K562 (cell line): Measurements from ENCODE around the gene EPHA2. TPM values are rescaled to one million over a fixed set of nuclear protein-coding genes. Genes with fewer than 3 reads are reported as not detected.

Experiments
- C11orf30 ChIP-seq: fragments of 450-650 bp; IDR thresholded peaks from 2 replicates; pipeline ENCODE4 v1.6.1; 2016; ENCODE audit warnings: low read depth, mild to moderate bottlenecking
- CEBPG ChIP-seq, 3 experiments: fragments of 200-800 bp in 1 of 3; sonication (Bioruptor generic) in 1 of 3; sonication (generic) in 1 of 3; formaldehyde crosslinking in 1 of 3; IDR thresholded peaks in 2 of 3; conservative IDR thresholded peaks in 1 of 3; 2 replicates each; pipeline versions ENCODE4 v1.6.1 to v1.8.0; 2016 to 2022; ENCODE audit warnings: missing compliant biosample characterization in 2 of 3, missing genetic modification characterization in 2 of 3, mild to moderate bottlenecking in 1 of 3, missing genetic modification reagents in 1 of 3
- CREBBP ChIP-seq: IDR thresholded peaks from one replicate; pipeline ENCODE4 v1.6.1; 2012; ENCODE audit warnings: low read depth, mild to moderate bottlenecking, control low read depth, inconsistent platforms, low read length
- GATAD2A ChIP-seq: fragments of 450-650 bp; IDR thresholded peaks from 2 replicates; pipeline ENCODE4 v1.6.1; 2017
- GTF2E2 ChIP-seq: fragments of 200-800 bp; sonication (Bioruptor generic); IDR thresholded peaks from 2 replicates; pipeline ENCODE4 v1.6.1; 2016; ENCODE audit warnings: missing genetic modification characterization, missing compliant biosample characterization
- HDGF ChIP-seq: fragments of 450-650 bp; IDR thresholded peaks from 2 replicates; pipeline ENCODE4 v1.6.1; 2016
- MAFG ChIP-seq: fragments of 450-650 bp; conservative IDR thresholded peaks from 2 replicates; pipeline ENCODE4 v1.6.1; 2016; ENCODE audit warnings: missing genetic modification characterization, missing compliant biosample characterization
- NELFE ChIP-seq: IDR thresholded peaks from 2 replicates; pipeline ENCODE4 v1.6.1; 2011; ENCODE audit warnings: mild to moderate bottlenecking; ENCODE audit not compliant: insufficient read depth, insufficient read length
- NFE2 ChIP-seq: IDR thresholded peaks from 2 replicates; pipeline ENCODE4 v1.6.1; 2014; ENCODE audit warnings: antibody characterized with exemption, low read depth
- NR2F6 ChIP-seq: fragments of 450-650 bp; formaldehyde crosslinking; IDR thresholded peaks from 2 replicates; pipeline ENCODE4 v1.4.0; 2020; ENCODE audit warnings: mild to moderate bottlenecking
- NRF1 ChIP-seq, 2 experiments: fragments of 450-650 bp; IDR thresholded peaks in 1 of 2; conservative IDR thresholded peaks in 1 of 2; 2 replicates each; pipeline ENCODE4 v1.6.1; 2014; ENCODE audit warnings: mild to moderate bottlenecking in 2 of 2
- PCBP1 ChIP-seq: fragments of 200-400 bp; formaldehyde crosslinking; IDR thresholded peaks from 2 replicates; pipeline ENCODE4 v1.6.1; 2018; ENCODE audit warnings: mild to moderate bottlenecking, low read depth, low read length; ENCODE audit not compliant: poor library complexity, severe bottlenecking
- PHF20 ChIP-seq: fragments of 450-650 bp; IDR thresholded peaks from 2 replicates; pipeline ENCODE4 v1.6.1; 2018; ENCODE audit not compliant: partially characterized antibody
- PTRF ChIP-seq: fragments of 450-650 bp; IDR thresholded peaks from 2 replicates; pipeline ENCODE4 v1.6.1; 2016; ENCODE audit warnings: mild to moderate bottlenecking, missing genetic modification characterization, missing compliant biosample characterization
- RBM25 ChIP-seq: fragments of 200-400 bp; formaldehyde crosslinking; IDR thresholded peaks from 2 replicates; pipeline ENCODE4 v1.6.1; 2018; ENCODE audit warnings: low read length, low read depth, moderate library complexity; ENCODE audit not compliant: severe bottlenecking
- REST ChIP-seq, 2 experiments: fragments of 450-650 bp; formaldehyde crosslinking in 1 of 2; IDR thresholded peaks; 2 replicates each; pipeline versions ENCODE4 v1.4.0 to v1.6.1; 2014 to 2020; ENCODE audit warnings: mild to moderate bottlenecking in 2 of 2, borderline replicate concordance in 1 of 2, low read depth in 1 of 2
- SUPT5H ChIP-seq: fragments of 450-650 bp; IDR thresholded peaks from 2 replicates; pipeline ENCODE4 v1.6.1; 2016
- TCF3 ChIP-seq: sonication (generic); formaldehyde crosslinking; IDR thresholded peaks from 2 replicates; pipeline ENCODE4 v1.4.0; 2020; ENCODE audit warnings: mild to moderate bottlenecking, missing genetic modification reagents
- ZNF263 ChIP-seq: sonication (generic); formaldehyde crosslinking; IDR thresholded peaks from 2 replicates; pipeline ENCODE4 v1.8.0; 2022; ENCODE audit warnings: mild to moderate bottlenecking, missing genetic modification reagents, borderline replicate concordance
- ZNF324 ChIP-seq: fragments of 250-450 bp; sonication (Bioruptor Pico); IDR thresholded peaks from 2 replicates; pipeline ENCODE4 v1.4.0; 2020; ENCODE audit warnings: mild to moderate bottlenecking
- ZNF79 ChIP-seq: fragments of 250-450 bp; sonication (Bioruptor Pico); IDR thresholded peaks from 2 replicates; pipeline ENCODE4 v1.4.0; 2020; ENCODE audit warnings: low read depth, mild to moderate bottlenecking, moderate library complexity
- polyA plus RNA-seq, 8 experiments: library from polyadenylated mRNA; depleted of rRNA in 4 of 8; stranded (reverse) in 5 of 8; unstranded in 3 of 8; fragments of >200 nt; fragmentation: Nextera tagmentation in 2 of 8; fragmentation: Illumina TruSeq in 1 of 8; extraction: Ambion mirVana in 2 of 8; extraction: Trizol in 1 of 8; gene quantifications; 2 replicates each; pipeline versions ENCODE4 v1.2.1 to v1.2.3, GENCODE V29; 2011 to 2014; ENCODE audit warnings: inconsistent platforms in 1 of 8, missing spikeins in 1 of 8
- total RNA-seq, 7 experiments: library from RNA; depleted of rRNA in 6 of 7; stranded (reverse); fragments of >200 nt in 6 of 7; fragmentation: Illumina TruSeq in 2 of 7; extraction: Trizol in 2 of 7; gene quantifications; 2 replicates each; pipeline versions ENCODE4 v1.2.1 to v1.2.3, GENCODE V29; 2011 to 2021; ENCODE audit warnings: low replicate concordance in 1 of 7
- TF ChIP-seq, protein P1 (sequence below), 2 experiments: fragments of 450-650 bp; IDR thresholded peaks; 2 replicates each; pipeline ENCODE4 v1.6.1; 2016

The EPHA2 gene
- total and polyA plus RNA-seq, 9 of the 15 experiments (the other 6 are each of a cell fraction or from before 2014, with no cell fraction given) = 0.04 to 0.40 (median 0.07) TPM; not detected in 4

- TF ChIP-seq REST (IDR thresholded peaks at IDR 0.05; ENCODE audit: borderline replicate concordance) = no peak
- TF ChIP-seq REST (CRISPR knock-in tag; IDR thresholded peaks at IDR 0.05; ENCODE audit: low read depth) = no peak
- no peak for TF ChIP-seq NR2F6 (CRISPR knock-in tag)
- TF ChIP-seq GATAD2A = no peak
- TF ChIP-seq, protein P1, sequence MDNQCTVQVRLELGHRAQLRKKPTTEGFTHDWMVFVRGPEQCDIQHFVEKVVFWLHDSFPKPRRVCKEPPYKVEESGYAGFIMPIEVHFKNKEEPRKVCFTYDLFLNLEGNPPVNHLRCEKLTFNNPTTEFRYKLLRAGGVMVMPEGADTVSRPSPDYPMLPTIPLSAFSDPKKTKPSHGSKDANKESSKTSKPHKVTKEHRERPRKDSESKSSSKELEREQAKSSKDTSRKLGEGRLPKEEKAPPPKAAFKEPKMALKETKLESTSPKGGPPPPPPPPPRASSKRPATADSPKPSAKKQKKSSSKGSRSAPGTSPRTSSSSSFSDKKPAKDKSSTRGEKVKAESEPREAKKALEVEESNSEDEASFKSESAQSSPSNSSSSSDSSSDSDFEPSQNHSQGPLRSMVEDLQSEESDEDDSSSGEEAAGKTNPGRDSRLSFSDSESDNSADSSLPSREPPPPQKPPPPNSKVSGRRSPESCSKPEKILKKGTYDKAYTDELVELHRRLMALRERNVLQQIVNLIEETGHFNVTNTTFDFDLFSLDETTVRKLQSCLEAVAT (IDR thresholded peaks at IDR 0.05) = 0 out of 4 replicates have a peak, but pooled peaks of 1 of the 2 experiments have one; percentile 55
- no peak for TF ChIP-seq RBM25
- TF ChIP-seq NFE2 = peak; percentile 3; the same call in 1 of the 2 replicates
- no peak for TF ChIP-seq CREBBP
- no peak for TF ChIP-seq ZNF79 (CRISPR knock-in tag)
- no peak for TF ChIP-seq NRF1 (conservative IDR thresholded peaks at IDR 0.05 in 1 of 2, IDR thresholded peaks at IDR 0.05 in 1 of 2)
- TF ChIP-seq PTRF (tag) = no peak
- no peak for TF ChIP-seq ZNF263 (CRISPR knock-in tag)
- peak; percentile 88 for TF ChIP-seq C11orf30
- peak; percentile 70; the same call in 1 of the 2 replicates for TF ChIP-seq HDGF
- no peak for TF ChIP-seq NELFE
- TF ChIP-seq PCBP1 = no peak
- no peak for TF ChIP-seq CEBPG (CRISPR knock-in tag; IDR thresholded peaks at IDR 0.05)
- no peak for TF ChIP-seq CEBPG (tag; conservative IDR thresholded peaks at IDR 0.05 in 1 of 2, IDR thresholded peaks at IDR 0.05 in 1 of 2)
- no peak for TF ChIP-seq ZNF324 (CRISPR knock-in tag)
- no peak for TF ChIP-seq SUPT5H
- no peak for TF ChIP-seq PHF20
- TF ChIP-seq GTF2E2 (tag) = no peak
- TF ChIP-seq TCF3 (CRISPR knock-in tag) = no peak
- peak; percentile 53 for TF ChIP-seq MAFG
Observed at GRCh38 chr1:16088996-16089395, 66.9 kb downstream of the EPHA2 start (continued).
